HepG2 (cell line): ENCODE data around the gene MAP2K2. TPM values are rescaled to one million over a fixed set of nuclear protein-coding genes. Genes with fewer than 3 reads are reported as not detected.

Source experiments
- ATAD3A ChIP-seq: sonication (generic); formaldehyde crosslinking; IDR thresholded peaks from 2 replicates; pipeline ENCODE4 v1.4.0; 2020; ENCODE audit warnings: missing genetic modification reagents
- BCL3 ChIP-seq: sonication (generic); formaldehyde crosslinking; IDR thresholded peaks from 2 replicates; pipeline ENCODE4 v1.5.1; 2020; ENCODE audit warnings: mild to moderate bottlenecking, missing genetic modification reagents, moderate library complexity
- BCL6 ChIP-seq: IDR thresholded peaks from 2 replicates; pipeline ENCODE4 v1.6.1; 2016; ENCODE audit warnings: missing genetic modification reagents, missing compliant biosample characterization
- ELF1 ChIP-seq: sonication (generic); formaldehyde crosslinking; IDR thresholded peaks from 2 replicates; pipeline ENCODE4 v1.4.0; 2020; ENCODE audit warnings: missing genetic modification reagents
- FOSL2 ChIP-seq: sonication (generic); formaldehyde crosslinking; IDR thresholded peaks from 2 replicates; pipeline ENCODE4 v1.4.0; 2020; ENCODE audit warnings: missing genetic modification reagents
- HES4 ChIP-seq: sonication (generic); formaldehyde crosslinking; IDR thresholded peaks from 2 replicates; pipeline ENCODE4 v1.9.0; 2021; ENCODE audit warnings: mild to moderate bottlenecking, missing genetic modification reagents, borderline replicate concordance
- KAT2B ChIP-seq: fragments of 150-350 bp; IDR thresholded peaks from 2 replicates; pipeline ENCODE4 v1.6.1; 2014; ENCODE audit warnings: low read depth, low read length, borderline replicate concordance
- KDM3A ChIP-seq: IDR thresholded peaks from 2 replicates; pipeline ENCODE4 v1.6.1; 2018; ENCODE audit warnings: low read depth, missing compliant biosample characterization
- MLLT10 ChIP-seq: sonication (generic); formaldehyde crosslinking; IDR thresholded peaks from 2 replicates; pipeline ENCODE4 v1.4.0; 2020; ENCODE audit warnings: missing genetic modification reagents
- NCOA2 ChIP-seq: sonication (generic); formaldehyde crosslinking; IDR thresholded peaks from 2 replicates; pipeline ENCODE4 v1.8.0; 2022; ENCODE audit warnings: inconsistent platforms
- NR2C2 ChIP-seq: sonication (generic); formaldehyde crosslinking; IDR thresholded peaks from 2 replicates; pipeline ENCODE4 v1.4.0; 2020; ENCODE audit warnings: missing genetic modification reagents, mild to moderate bottlenecking, moderate library complexity, borderline replicate concordance
- NR2F2 ChIP-seq: IDR thresholded peaks from 2 replicates; pipeline ENCODE4 v1.6.1; 2012; ENCODE audit warnings: low read depth, inconsistent platforms, borderline replicate concordance
- NRL ChIP-seq: sonication (generic); formaldehyde crosslinking; IDR thresholded peaks from 2 replicates; pipeline ENCODE4 v1.5.0; 2020; ENCODE audit warnings: missing genetic modification reagents, mild to moderate bottlenecking, moderate library complexity, borderline replicate concordance
- PAF1 ChIP-seq: IDR thresholded peaks from 2 replicates; pipeline ENCODE4 v1.6.1; 2016; ENCODE audit warnings: missing genetic modification reagents, missing compliant biosample characterization
- REXO4 ChIP-seq: sonication (generic); formaldehyde crosslinking; IDR thresholded peaks from 2 replicates; pipeline ENCODE4 v1.8.0; 2022; ENCODE audit warnings: missing genetic modification reagents, mild to moderate bottlenecking, borderline replicate concordance
- RFX5 ChIP-seq: IDR thresholded peaks from 2 replicates; pipeline ENCODE4 v1.6.1; 2011; ENCODE audit warnings: low read depth, low read length, improper control_type of control experiment
- SATB2 ChIP-seq: sonication (generic); formaldehyde crosslinking; IDR thresholded peaks from 2 replicates; pipeline ENCODE4 v1.5.0; 2020; ENCODE audit warnings: missing genetic modification reagents
- TAF1 ChIP-seq: sonication (generic); formaldehyde crosslinking; IDR thresholded peaks from 2 replicates; pipeline ENCODE4 v1.4.0; 2020; ENCODE audit warnings: missing genetic modification reagents
- TCF12 ChIP-seq, 2 experiments: fragments of 450-650 bp in 1 of 2; sonication (generic) in 1 of 2; formaldehyde crosslinking in 1 of 2; IDR thresholded peaks; 2 replicates each; pipeline versions ENCODE4 v1.6.1 to v1.8.0; 2017 to 2022; ENCODE audit warnings: antibody characterized with exemption in 1 of 2, mild to moderate bottlenecking in 1 of 2, missing genetic modification reagents in 1 of 2, moderate library complexity in 1 of 2
- ZBTB20 ChIP-seq: sonication (generic); formaldehyde crosslinking; IDR thresholded peaks from 2 replicates; pipeline ENCODE4 v1.8.1; 2023; ENCODE audit warnings: missing genetic modification reagents, low read depth, mild to moderate bottlenecking, borderline replicate concordance
- ZBTB38 ChIP-seq: sonication (generic); formaldehyde crosslinking; IDR thresholded peaks from 2 replicates; pipeline ENCODE4 v1.5.1; 2020; ENCODE audit warnings: mild to moderate bottlenecking, missing genetic modification reagents
- ZNF317 ChIP-seq: sonication (generic); formaldehyde crosslinking; IDR thresholded peaks from 2 replicates; pipeline ENCODE4 v1.5.0; 2020; ENCODE audit warnings: mild to moderate bottlenecking, missing genetic modification reagents
- ZNF367 ChIP-seq: sonication (generic); formaldehyde crosslinking; IDR thresholded peaks from 2 replicates; pipeline ENCODE4 v1.4.0; 2020; ENCODE audit warnings: missing genetic modification reagents, borderline replicate concordance
- ZNF451 ChIP-seq: sonication (generic); formaldehyde crosslinking; IDR thresholded peaks from 2 replicates; pipeline ENCODE4 v1.5.0; 2020; ENCODE audit warnings: mild to moderate bottlenecking, missing genetic modification reagents
- ZNF639 ChIP-seq: conservative IDR thresholded peaks from 2 replicates; pipeline ENCODE4 v1.6.1; 2018; ENCODE audit warnings: missing genetic modification reagents
- ZNF704 ChIP-seq: sonication (generic); formaldehyde crosslinking; IDR thresholded peaks from 2 replicates; pipeline ENCODE4 v1.8.1; 2023; ENCODE audit warnings: mild to moderate bottlenecking, inconsistent platforms, moderate library complexity, missing genetic modification reagents, borderline replicate concordance
- ZNF768 ChIP-seq: sonication (generic); formaldehyde crosslinking; IDR thresholded peaks from 2 replicates; pipeline ENCODE4 v1.4.0; 2020; ENCODE audit warnings: missing genetic modification reagents
- ZSCAN5A ChIP-seq: sonication (generic); formaldehyde crosslinking; IDR thresholded peaks from 2 replicates; pipeline ENCODE4 v1.8.0; 2022; ENCODE audit warnings: mild to moderate bottlenecking, missing genetic modification reagents, borderline replicate concordance
- polyA plus RNA-seq, 8 experiments: library from polyadenylated mRNA; depleted of rRNA in 3 of 8; stranded (reverse) in 7 of 8; unstranded in 1 of 8; fragments of >200 nt; fragmentation: Illumina TruSeq in 4 of 8; extraction: Trizol in 4 of 8; gene quantifications; 2 replicates each; pipeline versions ENCODE4 v1.2.1 to v1.2.3, GENCODE V29; 2011 to 2016; ENCODE audit warnings: low read depth in 4 of 8, missing spikeins in 1 of 8, mixed read lengths in 1 of 8; ENCODE audit not compliant: insufficient read depth in 1 of 8
- total RNA-seq, 5 experiments: library from RNA; depleted of rRNA; stranded (reverse); fragments of >200 nt; fragmentation: Illumina TruSeq; extraction: Trizol; gene quantifications; 2 replicates each; pipeline ENCODE4 v1.2.3, GENCODE V29; 2016; ENCODE audit warnings: low read depth in 1 of 5

Gene MAP2K2
- total and polyA plus RNA-seq, 2 of the 13 experiments (the other 11 are each of a cell fraction or from before 2014, with no cell fraction given): 70.3 to 80.9 TPM

- TF ChIP-seq ZNF639 (CRISPR knock-in tag) (0 out of 2 replicates have a peak, but pooled peaks have one; percentile 38), PAF1 (no peak), ZNF367 (CRISPR knock-in tag) (no peak), FOSL2 (CRISPR knock-in tag) (peak; percentile 48; the same call in 1 of the 2 replicates), ZBTB38 (no peak), KAT2B (no peak), RFX5 (no peak), KDM3A (CRISPR knock-in tag) (no peak), ZNF704 (no peak), ZSCAN5A (CRISPR knock-in tag) (no peak), NCOA2 (no peak), BCL3 (CRISPR knock-in tag) (no peak), MLLT10 (CRISPR knock-in tag) (no peak), SATB2 (CRISPR knock-in tag) (no peak), ZNF451 (CRISPR knock-in tag) (no peak), ATAD3A (no peak), HES4 (CRISPR knock-in tag) (no peak), NR2F2 (0 out of 2 replicates have a peak, but pooled peaks have one; percentile 4), TAF1 (CRISPR knock-in tag) (peak; percentile 49; the same call in 1 of the 2 replicates), BCL6 (CRISPR knock-in tag) (peak; percentile 46; the same call in 1 of the 2 replicates), ELF1 (CRISPR knock-in tag) (0 out of 2 replicates have a peak, but pooled peaks have one; percentile 10), ZBTB20 (CRISPR knock-in tag) (no peak), REXO4 (CRISPR knock-in tag) (no peak), ZNF317 (no peak), ZNF768 (CRISPR knock-in tag) (peak; percentile 98), NR2C2 (0 out of 2 replicates have a peak, but pooled peaks have one; percentile 13), NRL (CRISPR knock-in tag) (no peak), TCF12 (IDR thresholded peaks at IDR 0.05) (no peak), TCF12 (CRISPR knock-in tag; IDR thresholded peaks at IDR 0.05) (peak; percentile 68; the same call in 1 of the 2 replicates)
These were observed 62.7 kb downstream of the MAP2K2 start (continued) for GRCh38 chr19:4061178-4061682.
